Natural killer cell (primary cell): ENCODE data around the gene LMX1B. TPM values are rescaled to one million over a fixed set of nuclear protein-coding genes. Genes with fewer than 3 reads are reported as not detected.
"Not testable (repeated sequence)": the region's sequence is repeated elsewhere in the genome, so short reads cannot be mapped to it uniquely, and the experiment has no call there.

Source experiments
- ATAC-seq, 3 donors: fragments of 150-1000 bp in 2 of 3; fragments of 200-7000 bp in 1 of 3; cut with Tn5 transposase; 1 replicate in 1 of 3; 2 replicates in 2 of 3; pipeline ENCODE4 v1.10.0; 2021; ENCODE audit warnings: mild to moderate bottlenecking in 2 of 3, moderate library complexity in 2 of 3
- DNase-seq, 2 donors: peaks; one replicate each; pipeline versions ENCODE4 v3.0.0 to v3.0.0-alpha.2; 2013 to 2021; ENCODE audit warnings: mixed read lengths in 1 of 2
- H3K27ac ChIP-seq: one replicate; pipeline ENCODE4 v1.5.1; 2013; ENCODE audit warnings: mild to moderate bottlenecking, low read length
- H3K27me3 ChIP-seq: one replicate; pipeline ENCODE4 v1.6.1; 2013; ENCODE audit warnings: low read length; ENCODE audit not compliant: control insufficient read depth, insufficient read depth
- H3K36me3 ChIP-seq: one replicate; pipeline ENCODE4 v1.6.1; 2013; ENCODE audit warnings: low read length; ENCODE audit not compliant: control insufficient read depth, insufficient read depth
- H3K4me1 ChIP-seq: one replicate; pipeline ENCODE4 v1.6.1; 2013; ENCODE audit warnings: low read length; ENCODE audit not compliant: control insufficient read depth, insufficient read depth
- H3K4me3 ChIP-seq: one replicate; pipeline ENCODE4 v1.5.1; 2013; ENCODE audit warnings: low read length
- H3K9me3 ChIP-seq: one replicate; pipeline ENCODE4 v1.6.1; 2013; ENCODE audit warnings: low read length; ENCODE audit not compliant: control insufficient read depth, insufficient read depth
- H3K27ac Mint-ChIP-seq, 2 donors: one replicate each; pipeline ENCODE4 v1.8.0; 2022; ENCODE audit warnings: mild to moderate bottlenecking in 2 of 2, mixed read lengths in 2 of 2, moderate library complexity in 1 of 2
- H3K27me3 Mint-ChIP-seq, 2 donors: one replicate each; pipeline ENCODE4 v1.8.0; 2022; ENCODE audit warnings: low read depth in 2 of 2, mixed read lengths in 2 of 2
- H3K36me3 Mint-ChIP-seq: one replicate; pipeline ENCODE4 v1.8.0; 2022; ENCODE audit warnings: mixed read lengths
- H3K4me1 Mint-ChIP-seq, 2 donors: one replicate each; pipeline ENCODE4 v1.8.0; 2022; ENCODE audit warnings: mixed read lengths in 2 of 2
- H3K4me3 Mint-ChIP-seq: one replicate; pipeline ENCODE4 v1.8.0; 2022; ENCODE audit warnings: mild to moderate bottlenecking, moderate library complexity, mixed read lengths
- H3K9me3 Mint-ChIP-seq, 2 donors: one replicate each; pipeline ENCODE4 v1.8.0; 2022; ENCODE audit warnings: mixed read lengths in 2 of 2
- CTCF ChIP-seq: fragments of 200-600 bp; IDR thresholded peaks from one replicate; pipeline ENCODE4 v1.8.0; 2022; ENCODE audit warnings: antibody characterized with exemption
- WGBS: methylation state at CpG from one replicate; pipeline ENCODE4 v1.1.7; 2013; ENCODE audit warnings: missing lambda C conversion rate; ENCODE audit not compliant: insufficient coverage; 5-methylcytosine and 5-hydroxymethylcytosine counted together
- intact Hi-C: fragments of 100-400 bp; cut with micrococcal nuclease; formaldehyde crosslinking; loops from one replicate; pipeline ENCODE4 v1.14.2; 2022
- total RNA-seq, 4 donors: library from RNA; stranded (reverse); fragments of 120-200 nt in 1 of 4; gene quantifications; one replicate each; pipeline versions ENCODE4 v1.2.3 to v1.2.4, GENCODE V29; 2013 to 2022

LMX1B gene
- total RNA-seq, 3 donors from 2014 or later (not counting 1 experiment from before 2014, with no cell fraction given), result not detected

- peak overlapping the region; percentile 72 for H3K4me3 ChIP-seq
- no peak for ATAC-seq
- H3K27me3 ChIP-seq, result no peaks in the 10 kb centered on the region
- peak overlapping the region; percentile 97 for H3K27ac Mint-ChIP-seq
- H3K4me3 Mint-ChIP-seq, result peak overlapping the region; percentile 93
- 69% methylated on average over 13 of the region's 14 CpGs for WGBS
- peaks cover 39 to 49% of the 10 kb centered on the region in 2 donors for H3K4me1 Mint-ChIP-seq
- DNase-seq, result peak in 1 of 2 donors; percentile 55
- no peaks in the 10 kb centered on the region for H3K9me3 ChIP-seq
- no peaks in the 10 kb centered on the region for H3K9me3 Mint-ChIP-seq
- no peaks in the 10 kb centered on the region for H3K36me3 Mint-ChIP-seq
- no peaks in the 10 kb centered on the region for H3K27me3 Mint-ChIP-seq
- TF ChIP-seq CTCF, result no peak
- intact Hi-C loops, result loop anchor here (5.0 kb wide), 1 partner anchor 264 kb away; no protein-coding TSS in a partner anchor
- peak overlapping the region; percentile 96 for H3K27ac ChIP-seq
- H3K4me1 ChIP-seq, result peaks cover 45% of the 10 kb centered on the region
- no peaks in the 10 kb centered on the region for H3K36me3 ChIP-seq
Measured at GRCh38 chr9:126723807-126724172, 110.1 kb downstream of the LMX1B start.

- Mint-ChIP-seq H3K36me3 (no peaks in the 10 kb centered on the region), H3K27me3 (no peaks in the 10 kb centered on the region), H3K4me1 (peaks cover 34 to 44% of the 10 kb centered on the region in 2 donors), H3K27ac (peak overlapping the region; percentile 97), H3K9me3 (no peaks in the 10 kb centered on the region), H3K4me3 (peak overlapping the region; percentile 93)
- ATAC-seq (no peak), DNase-seq (no peak)
- H3K4me1 ChIP-seq, result peaks cover 41% of the 10 kb centered on the region
- H3K36me3 ChIP-seq, result no peaks in the 10 kb centered on the region
- intact Hi-C loops, result loop anchor here (5.0 kb wide), 1 partner anchor 263 kb away; no protein-coding TSS in a partner anchor
- 94% methylated on average over 6 of the region's 6 CpGs for WGBS
- H3K27me3 ChIP-seq, result no peaks in the 10 kb centered on the region
- H3K4me3 ChIP-seq, result no peak overlapping the region
- no peaks in the 10 kb centered on the region for H3K9me3 ChIP-seq
- no peak for TF ChIP-seq CTCF
- H3K27ac ChIP-seq, result peak overlapping the region; percentile 96
Measured at GRCh38 chr9:126724226-126724625, 110.5 kb downstream of the LMX1B start.

- H3K27ac ChIP-seq, DNase-seq, H3K4me3 Mint-ChIP-seq, H3K27ac Mint-ChIP-seq, intact Hi-C loops, ATAC-seq, H3K27me3 Mint-ChIP-seq, H3K9me3 ChIP-seq, H3K4me3 ChIP-seq, H3K9me3 Mint-ChIP-seq, H3K36me3 Mint-ChIP-seq, H3K27me3 ChIP-seq, H3K36me3 ChIP-seq: not testable (repeated sequence)
- peaks cover 28% of the 10 kb centered on the region for H3K4me1 ChIP-seq
- WGBS, result 85% methylated on average over 4 of the region's 4 CpGs
- H3K4me1 Mint-ChIP-seq, result peaks cover 22 to 32% of the 10 kb centered on the region in 2 donors
Measured at GRCh38 chr9:126725485-126725884, 111.8 kb downstream of the LMX1B start.

- H3K4me1 ChIP-seq, H3K36me3 ChIP-seq, H3K27me3 ChIP-seq, H3K27me3 Mint-ChIP-seq, H3K36me3 Mint-ChIP-seq, H3K9me3 Mint-ChIP-seq, H3K4me3 Mint-ChIP-seq, ATAC-seq, H3K27ac ChIP-seq, intact Hi-C loops, DNase-seq, H3K4me3 ChIP-seq, H3K4me1 Mint-ChIP-seq, H3K9me3 ChIP-seq, H3K27ac Mint-ChIP-seq: not testable (repeated sequence)
- 98% methylated on average over 6 of the region's 8 CpGs for WGBS
Measured at GRCh38 chr9:126728210-126728609, 114.5 kb downstream of the LMX1B start.

- 92% methylated on average over 8 of the region's 8 CpGs for WGBS
- Mint-ChIP-seq H3K36me3 (peaks cover 18% of the 10 kb centered on the region), H3K27me3 (peaks cover 3 to 22% of the 10 kb centered on the region in 2 donors)
- H3K4me1 Mint-ChIP-seq, H3K27ac Mint-ChIP-seq, H3K9me3 ChIP-seq, H3K9me3 Mint-ChIP-seq, H3K4me3 Mint-ChIP-seq, H3K27ac ChIP-seq, H3K4me1 ChIP-seq, ATAC-seq, intact Hi-C loops, DNase-seq, H3K27me3 ChIP-seq, H3K36me3 ChIP-seq, H3K4me3 ChIP-seq: not testable (repeated sequence)
Measured at GRCh38 chr9:126730592-126730991, 116.9 kb downstream of the LMX1B start.
